ENCODE results near the gene VWA8. TPM values are rescaled to one million over a fixed set of nuclear protein-coding genes. Genes with fewer than 3 reads are reported as not detected.

Gene VWA8
- total RNA-seq, 3 donors from 2014 or later: 18.4 to 43.5 (median 34.7) TPM

- no peak for DNase-seq (ENCODE audit: low spot score in 2 of 2)
- H3K27ac ChIP-seq: no peak overlapping the region
- no peaks in the 10 kb centered on the region for H3K9me3 ChIP-seq
- TF ChIP-seq POLR2AphosphoS5 (IDR thresholded peaks at IDR 0.05) (no peak), POLR2A (IDR thresholded peaks at IDR 0.05) (no peak), CTCF (IDR thresholded peaks at IDR 0.05) (no peak)
- H3K4me3 ChIP-seq: no peak overlapping the region
- H3K4me1 ChIP-seq: peaks cover 0 to 11% of the 10 kb centered on the region in 2 donors
- no peaks in the 10 kb centered on the region for H3K27me3 ChIP-seq
- no peaks in the 10 kb centered on the region for H3K36me3 ChIP-seq
- intact Hi-C loops (cut with DNase I; ENCODE audit: low total_unique reads): no loop called here
Measured at GRCh38 chr13:41710771-41711170, 250.1 kb downstream of the VWA8 start.

GRCh38 chr13:41709511-41709910 lies 251.4 kb downstream of the VWA8 start:
- no peaks in the 10 kb centered on the region for H3K36me3 ChIP-seq
- no peak overlapping the region for H3K4me3 ChIP-seq
- DNase-seq (ENCODE audit: low spot score in 2 of 2): no peak
- TF ChIP-seq POLR2A (IDR thresholded peaks at IDR 0.05): no peak
- TF ChIP-seq CTCF (IDR thresholded peaks at IDR 0.05): no peak
- TF ChIP-seq POLR2AphosphoS5 (IDR thresholded peaks at IDR 0.05): no peak
- no peaks in the 10 kb centered on the region for H3K27me3 ChIP-seq
- H3K9me3 ChIP-seq: no peaks in the 10 kb centered on the region
- H3K4me1 ChIP-seq: peaks cover 0 to 11% of the 10 kb centered on the region in 2 donors
- H3K27ac ChIP-seq: peak overlapping the region in 1 of 2 donors; percentile 4
- intact Hi-C loops (cut with DNase I; ENCODE audit: low total_unique reads): loop anchor here (10.0 kb wide), 1 partner anchor 325 kb away; no protein-coding TSS in a partner anchor

- DNase-seq (ENCODE audit: low spot score in 2 of 2): no peak
- Histone ChIP-seq H3K9me3 (no peaks in the 10 kb centered on the region), H3K4me3 (no peak overlapping the region), H3K27me3 (no peaks in the 10 kb centered on the region), H3K4me1 (peaks cover 0 to 11% of the 10 kb centered on the region in 2 donors), H3K27ac (peak overlapping the region; percentile 4 to 8), H3K36me3 (no peaks in the 10 kb centered on the region)
- intact Hi-C loops (cut with DNase I; ENCODE audit: low total_unique reads): loop anchor here (10.0 kb wide), 1 partner anchor 326 kb away; no protein-coding TSS in a partner anchor
- TF ChIP-seq POLR2A (IDR thresholded peaks at IDR 0.05): no peak
- no peak for TF ChIP-seq CTCF (IDR thresholded peaks at IDR 0.05)
- no peak for TF ChIP-seq POLR2AphosphoS5 (IDR thresholded peaks at IDR 0.05)
Measured at GRCh38 chr13:41708713-41709112, 252.2 kb downstream of the VWA8 start.

- no peak for DNase-seq (ENCODE audit: low spot score in 2 of 2)
- no peaks in the 10 kb centered on the region for H3K9me3 ChIP-seq
- intact Hi-C loops (cut with DNase I; ENCODE audit: low total_unique reads): loop anchor here (10.0 kb wide), 1 partner anchor 327 kb away; no protein-coding TSS in a partner anchor
- H3K27ac ChIP-seq: peak overlapping the region; percentile 18 to 50
- H3K4me1 ChIP-seq: peaks cover 0 to 11% of the 10 kb centered on the region in 2 donors
- no peaks in the 10 kb centered on the region for H3K36me3 ChIP-seq
- no peaks in the 10 kb centered on the region for H3K27me3 ChIP-seq
- TF ChIP-seq POLR2A (IDR thresholded peaks at IDR 0.05) (no peak), CTCF (IDR thresholded peaks at IDR 0.05) (no peak), POLR2AphosphoS5 (IDR thresholded peaks at IDR 0.05) (no peak)
- H3K4me3 ChIP-seq: no peak overlapping the region
Measured at GRCh38 chr13:41707194-41707821, 253.6 kb downstream of the VWA8 start.

DNA sequence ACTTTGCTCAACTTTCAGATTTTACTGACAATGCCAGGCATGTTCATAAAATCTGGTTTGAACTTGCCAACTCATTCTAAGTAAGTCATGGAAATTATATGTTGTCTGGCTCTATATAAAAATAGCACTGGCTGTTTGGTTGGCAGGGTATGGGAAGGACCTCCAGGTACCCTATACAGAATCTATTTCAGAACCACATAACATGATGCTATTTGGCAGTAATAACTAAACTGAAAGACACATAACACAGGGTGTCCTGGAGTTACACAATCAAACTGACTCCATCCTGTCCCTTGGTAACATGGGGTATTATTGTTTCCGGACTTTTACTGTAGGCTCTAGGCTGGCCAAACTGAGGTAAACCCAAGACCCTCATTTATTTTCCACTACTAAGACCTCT lies 254.8 kb downstream of the VWA8 start:
- H3K4me3 ChIP-seq: no peak overlapping the region
- H3K9me3 ChIP-seq: no peaks in the 10 kb centered on the region
- peak overlapping the region; percentile 38 to 53 for H3K27ac ChIP-seq
- no peaks in the 10 kb centered on the region for H3K36me3 ChIP-seq
- DNase-seq (ENCODE audit: low spot score in 2 of 2): no peak
- peaks cover 0 to 11% of the 10 kb centered on the region in 2 donors for H3K4me1 ChIP-seq
- H3K27me3 ChIP-seq: no peaks in the 10 kb centered on the region
- TF ChIP-seq CTCF (IDR thresholded peaks at IDR 0.05): no peak
- no peak for TF ChIP-seq POLR2A (IDR thresholded peaks at IDR 0.05)
- TF ChIP-seq POLR2AphosphoS5 (IDR thresholded peaks at IDR 0.05): no peak
- intact Hi-C loops (cut with DNase I; ENCODE audit: low total_unique reads): loop anchor here (10.0 kb wide), 1 partner anchor 329 kb away; no protein-coding TSS in a partner anchor

Data from breast epithelium (tissue), 4 donors.